Activated CD8-positive, alpha-beta memory T cell treated with anti-CD3 and anti-CD28 coated beads for 1 hour (primary cell): ENCODE measurements around the gene RPL37A.

ENCODE experiments used
- DNase-seq, 2 donors: peaks; one replicate each; pipeline ENCODE4 v3.0.0-alpha.2; 2020; ENCODE audit warnings: low read depth in 1 of 2; ENCODE audit errors: extremely low read depth in 1 of 2

Gene RPL37A

GRCh38 chr2:216498379-216499352 is at the start of gene RPL37A:
Gene RPL37A, plus strand, starts transcription at chr2:216498844. Its CDS starts 31 bp downstream, at chr2:216498875.
- DNase-seq: peak; percentile 70 to 82

GRCh38 chr2:216450346-216450745 is 48.3 kb upstream of the RPL37A start:
- no peak for DNase-seq

GRCh38 chr2:216450784-216451183 is 47.9 kb upstream of the RPL37A start:
- DNase-seq: no peak

- DNase-seq: no peak
Observed at GRCh38 chr2:216453955-216454614, 44.6 kb upstream of the RPL37A start.

GRCh38 chr2:216463148-216463547 is 35.5 kb upstream of the RPL37A start:
- no peak for DNase-seq

GRCh38 chr2:216464104-216464720 is 34.4 kb upstream of the RPL37A start:
- DNase-seq: no peak

GRCh38 chr2:216465579-216466195 is 33.0 kb upstream of the RPL37A start:
- no peak for DNase-seq

GRCh38 chr2:216467845-216468244 is 30.8 kb upstream of the RPL37A start:
- no peak for DNase-seq

GRCh38 chr2:216469661-216470060 is 29.0 kb upstream of the RPL37A start:
- no peak for DNase-seq

- DNase-seq: no peak
Observed at GRCh38 chr2:216473187-216473586, 25.5 kb upstream of the RPL37A start.

- no peak for DNase-seq
Observed at GRCh38 chr2:216474925-216475670, 23.5 kb upstream of the RPL37A start.

- no peak for DNase-seq
Observed at GRCh38 chr2:216475767-216476166, 22.9 kb upstream of the RPL37A start.

GRCh38 chr2:216477283-216478035 is 21.2 kb upstream of the RPL37A start:
- DNase-seq: no peak

GRCh38 chr2:216478151-216478550 is 20.5 kb upstream of the RPL37A start:
- DNase-seq: no peak

GRCh38 chr2:216478791-216479190 is 19.9 kb upstream of the RPL37A start:
- DNase-seq: no peak

- DNase-seq: no peak
Observed at GRCh38 chr2:216480221-216480620, 18.4 kb upstream of the RPL37A start.

GRCh38 chr2:216482640-216483039 is 16.0 kb upstream of the RPL37A start:
- DNase-seq: no peak

GRCh38 chr2:216485237-216485636 is 13.4 kb upstream of the RPL37A start:
- no peak for DNase-seq

- no peak for DNase-seq
Observed at GRCh38 chr2:216485745-216486144, 12.9 kb upstream of the RPL37A start.

GRCh38 chr2:216486271-216486670 is 12.4 kb upstream of the RPL37A start:
- no peak for DNase-seq
